Right atrium auricular region (tissue), 2 donors: ENCODE results near the gene BEAN1. TPM values are rescaled to one million over a fixed set of nuclear protein-coding genes. Genes with fewer than 3 reads are reported as not detected.
"Not testable (repeated sequence)": the region's sequence is repeated elsewhere in the genome, so short reads cannot be mapped to it uniquely, and the experiment has no call there.

ENCODE experiments used
- DNase-seq: peaks from one replicate; pipeline ENCODE4 v3.0.0-alpha.2; 2019; ENCODE audit warnings: low spot score
- H3K27ac ChIP-seq, 2 donors: fragments of 200-600 bp; sonication (generic); 1 replicate in 1 of 2; 2 replicates in 1 of 2; pipeline ENCODE4 v1.5.1; 2016 to 2019
- H3K27me3 ChIP-seq, 2 donors: fragments of 200-600 bp; sonication (generic); one replicate each; pipeline versions ENCODE4 v1.5.1 to v1.6.0; 2017 to 2019
- H3K36me3 ChIP-seq: fragments of 200-600 bp; sonication (generic); one replicate; pipeline ENCODE4 v1.5.1; 2016
- H3K4me1 ChIP-seq, 2 donors: fragments of 200-600 bp; sonication (generic); one replicate each; pipeline versions ENCODE4 v1.5.1 to v1.6.0; 2017 to 2019
- H3K4me3 ChIP-seq, 2 donors: fragments of 200-600 bp; sonication (generic); 1 replicate in 1 of 2; 2 replicates in 1 of 2; pipeline ENCODE4 v1.5.1; 2017 to 2019; ENCODE audit warnings: mild to moderate bottlenecking in 1 of 2, moderate library complexity in 1 of 2
- H3K9me3 ChIP-seq, 2 donors: fragments of 200-600 bp; sonication (generic); one replicate each; pipeline ENCODE4 v1.5.1; 2019
- CTCF ChIP-seq, 2 donors: fragments of 200-600 bp; sonication (generic); IDR thresholded peaks; one replicate each; pipeline ENCODE4 v1.5.1; 2019; ENCODE audit warnings: antibody characterized with exemption in 2 of 2
- total RNA-seq, 2 donors: library from RNA; depleted of rRNA; stranded (reverse); fragments of >200 nt; gene quantifications; one replicate each; pipeline ENCODE4 v1.1.0, GENCODE V29; 2016

The BEAN1 gene
- total RNA-seq, 2 donors from 2014 or later, result 0.48 to 0.75 TPM

- Histone ChIP-seq H3K9me3 (no peaks in the 10 kb centered on the region), H3K27me3 (no peaks in the 10 kb centered on the region), H3K4me3 (no peak overlapping the region), H3K27ac (no peak overlapping the region), H3K4me1 (peaks cover 0 to 14% of the 10 kb centered on the region in 2 donors), H3K36me3 (no peaks in the 10 kb centered on the region)
- no peak for DNase-seq
- TF ChIP-seq CTCF (IDR thresholded peaks at IDR 0.05), result no peak
Observed at GRCh38 chr16:66491716-66492064, 64.6 kb downstream of the BEAN1 start.

GRCh38 chr16:66493490-66494401 lies 66.7 kb downstream of the BEAN1 start:
- Histone ChIP-seq H3K27ac (no peak overlapping the region), H3K4me3 (no peak overlapping the region), H3K9me3 (no peaks in the 10 kb centered on the region), H3K27me3 (no peaks in the 10 kb centered on the region), H3K4me1 (no peaks in the 10 kb centered on the region), H3K36me3 (no peaks in the 10 kb centered on the region)
- no peak for DNase-seq
- no peak for TF ChIP-seq CTCF (IDR thresholded peaks at IDR 0.05)

DNA sequence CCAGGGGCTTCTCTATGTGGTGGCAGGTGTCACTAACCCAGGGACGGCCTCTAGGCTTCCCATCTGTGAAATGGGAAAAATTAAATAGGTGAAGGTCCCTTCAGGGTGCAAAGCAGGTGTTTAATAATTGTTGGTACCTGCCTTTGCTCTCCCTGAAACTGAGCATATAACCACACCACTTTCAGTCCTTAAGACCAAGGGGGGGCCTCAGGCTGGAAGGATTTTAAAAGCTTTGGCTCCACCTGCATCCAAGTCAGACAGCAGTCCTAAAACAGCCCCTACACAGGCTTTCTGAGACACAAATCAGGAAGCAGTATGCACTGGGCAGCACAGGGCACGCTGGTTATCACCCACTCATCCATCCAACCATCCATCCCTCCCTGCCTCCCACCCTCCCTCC lies 67.8 kb downstream of the BEAN1 start:
- H3K9me3 ChIP-seq, result no peaks in the 10 kb centered on the region
- DNase-seq, result no peak
- no peak overlapping the region for H3K4me3 ChIP-seq
- TF ChIP-seq CTCF (IDR thresholded peaks at IDR 0.05), result no peak
- H3K27me3 ChIP-seq, result no peaks in the 10 kb centered on the region
- H3K4me1 ChIP-seq, result no peaks in the 10 kb centered on the region
- H3K36me3 ChIP-seq, result no peaks in the 10 kb centered on the region
- no peak overlapping the region for H3K27ac ChIP-seq

DNA sequence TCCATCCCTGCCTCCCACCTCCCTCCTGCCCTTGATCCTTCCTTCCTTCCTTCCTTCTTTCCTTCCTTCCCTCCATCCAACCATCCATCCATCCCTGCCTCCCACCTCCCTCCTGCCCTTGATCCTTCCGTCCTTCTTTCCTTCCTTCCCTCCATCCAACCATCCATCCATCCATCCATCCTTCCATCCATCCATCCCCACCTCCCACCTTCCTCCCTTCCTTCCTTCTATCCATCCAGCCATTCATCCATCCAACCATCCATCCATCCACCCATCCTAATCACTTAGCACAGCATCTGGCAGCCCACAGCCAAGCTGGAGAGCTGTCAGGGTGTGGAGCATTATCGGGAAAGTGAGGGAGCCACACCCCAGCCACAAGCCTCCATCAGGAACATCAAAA lies 68.3 kb downstream of the BEAN1 start:
- no peak for DNase-seq
- no peaks in the 10 kb centered on the region for H3K9me3 ChIP-seq
- no peak for TF ChIP-seq CTCF (IDR thresholded peaks at IDR 0.05)
- H3K36me3 ChIP-seq, result no peaks in the 10 kb centered on the region
- no peak overlapping the region for H3K27ac ChIP-seq
- H3K4me3 ChIP-seq, result no peak overlapping the region
- H3K4me1 ChIP-seq, result no peaks in the 10 kb centered on the region
- H3K27me3 ChIP-seq, result no peaks in the 10 kb centered on the region

DNA sequence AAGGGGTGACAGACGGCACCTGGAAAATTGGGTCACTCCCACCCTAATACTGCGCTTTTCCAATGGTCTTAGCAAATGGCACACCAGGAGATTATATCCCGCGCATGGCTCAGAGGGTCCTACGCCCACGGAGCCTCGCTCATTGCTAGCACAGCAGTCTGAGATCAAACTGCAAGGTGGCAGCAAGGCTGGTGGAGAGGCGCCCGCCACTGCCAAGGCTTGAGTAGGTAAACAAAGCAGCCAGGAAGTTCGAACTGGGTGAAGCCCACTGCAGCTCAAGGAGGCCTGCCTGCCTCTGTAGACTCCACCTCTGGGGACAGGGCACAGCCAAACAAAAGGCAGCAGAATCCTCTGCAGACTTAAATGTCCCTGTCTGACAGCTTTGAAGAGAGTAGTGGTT lies 69.1 kb downstream of the BEAN1 start:
- not testable (repeated sequence) for H3K4me1 ChIP-seq, H3K27me3 ChIP-seq, H3K27ac ChIP-seq, H3K4me3 ChIP-seq, DNase-seq, H3K36me3 ChIP-seq, H3K9me3 ChIP-seq

DNA sequence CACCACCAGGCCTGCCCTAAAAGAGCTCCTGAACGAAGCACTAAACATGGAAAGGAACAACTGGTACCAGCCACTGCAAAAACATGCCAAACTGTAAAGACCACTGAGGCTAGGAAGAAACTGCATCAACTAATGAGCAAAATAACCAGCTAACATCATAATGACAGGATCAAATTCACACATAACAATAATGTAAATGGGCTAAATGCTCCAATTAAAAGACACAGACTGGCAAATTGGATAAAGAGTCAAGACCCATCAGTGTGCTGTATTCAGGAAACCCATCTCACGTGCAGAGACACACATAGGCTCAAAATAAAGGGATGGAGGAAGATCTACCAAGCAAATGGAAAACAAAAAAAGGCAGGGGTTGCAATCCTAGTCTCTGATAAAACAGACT lies 70.8 kb downstream of the BEAN1 start:
- H3K27me3 ChIP-seq, result not testable (repeated sequence)

DNA sequence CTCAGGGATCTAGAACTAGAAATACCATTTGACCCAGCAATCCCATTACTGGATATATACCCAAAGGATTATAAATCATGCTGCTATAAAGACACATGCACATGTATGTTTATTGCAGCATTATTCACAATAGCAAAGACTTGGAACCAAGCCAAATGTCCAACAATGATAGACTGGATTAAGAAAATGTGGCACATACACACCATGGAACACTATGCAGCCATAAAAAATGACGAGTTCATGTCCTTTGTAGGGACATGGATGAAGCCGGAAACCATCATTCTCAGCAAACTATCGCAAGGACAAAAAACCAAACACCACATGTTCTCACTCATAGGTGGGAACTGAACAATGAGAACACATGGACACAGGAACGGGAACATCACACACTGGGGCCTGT lies 74.5 kb downstream of the BEAN1 start:
- not testable (repeated sequence) for H3K27me3 ChIP-seq, H3K36me3 ChIP-seq, H3K4me3 ChIP-seq, DNase-seq, H3K9me3 ChIP-seq
- Histone ChIP-seq H3K4me1 (peaks cover 0 to 16% of the 10 kb centered on the region in 2 donors), H3K27ac (peak overlapping the region in 1 of 2 donors; percentile 61)

More for the DNA sequence above, 70.8 kb downstream of the BEAN1 start:
- H3K9me3 ChIP-seq, DNase-seq, H3K36me3 ChIP-seq, H3K4me3 ChIP-seq, H3K4me1 ChIP-seq, H3K27ac ChIP-seq: not testable (repeated sequence)
